Measurements from ENCODE around the gene EPHA5. TPM values are rescaled to one million over a fixed set of nuclear protein-coding genes. Genes with fewer than 3 reads are reported as not detected.

EPHA5 gene
- polyA plus RNA-seq, 3 donors, result not detected

- Histone ChIP-seq H3K27ac (ENCODE audit: low read depth in 1 of 2, low read length in 2 of 2) (no peak overlapping the region), H3K9me3 (replicated peaks in 1 of 2; ENCODE audit: control insufficient read depth in 1 of 2, insufficient read depth in 1 of 2, low read length in 2 of 2) (no peaks in the 10 kb centered on the region), H3K9ac (ENCODE audit: insufficient read depth, low read length, poor library complexity, severe bottlenecking) (no peak overlapping the region), H4K20me1 (ENCODE audit: insufficient read depth, low read length) (no peaks in the 10 kb centered on the region), H3K27me3 (ENCODE audit: control insufficient read depth in 2 of 2, insufficient read depth in 2 of 2, low read length in 2 of 2) (no peaks in the 10 kb centered on the region), H3K79me2 (ENCODE audit: insufficient read depth, low read length) (no peaks in the 10 kb centered on the region), H3K4me2 (replicated peaks; ENCODE audit: extremely low read depth, low read length, poor library complexity, severe bottlenecking) (no peak overlapping the region), H3K4me3 (replicated peaks in 1 of 3; ENCODE audit: low read depth in 2 of 3, low read length in 3 of 3) (no peak overlapping the region), H2AFZ (ENCODE audit: insufficient read depth, low read depth, low read length, poor library complexity, severe bottlenecking) (no peak overlapping the region), H3K4me1 (ENCODE audit: control insufficient read depth in 1 of 2, insufficient read depth in 2 of 2, low read length in 2 of 2) (no peaks in the 10 kb centered on the region), H3K36me3 (replicated peaks in 1 of 2; ENCODE audit: control insufficient read depth in 1 of 2, insufficient read depth in 2 of 2, low read length in 2 of 2) (no peaks in the 10 kb centered on the region)
- intact Hi-C loops (cut with micrococcal nuclease), result no loop called here
- H3K9me3 Mint-ChIP-seq, result no peaks in the 10 kb centered on the region
- TF ChIP-seq CTCF (IDR thresholded peaks at IDR 0.05), result no peak
- 89% methylated on average over 2 of the region's 3 CpGs for WGBS (ENCODE audit: insufficient coverage)
- no peak for DNase-seq
- H3K4me3 Mint-ChIP-seq, result no peak overlapping the region
- H3K27me3 Mint-ChIP-seq (ENCODE audit: low read depth in 3 of 3), result no peaks in the 10 kb centered on the region
- no peaks in the 10 kb centered on the region for H3K36me3 Mint-ChIP-seq
- H3K27ac Mint-ChIP-seq, result no peak overlapping the region
- no peaks in the 10 kb centered on the region for H3K4me1 Mint-ChIP-seq
These were observed 299.6 kb downstream of the EPHA5 start for GRCh38 chr4:65370709-65371108.

GRCh38 chr4:65367306-65367705 lies 303.0 kb downstream of the EPHA5 start:
- no peaks in the 10 kb centered on the region for H3K4me1 Mint-ChIP-seq
- no peak overlapping the region for H3K9ac ChIP-seq (ENCODE audit: insufficient read depth, low read length, poor library complexity, severe bottlenecking)
- intact Hi-C loops (cut with micrococcal nuclease), result no loop called here
- no peak overlapping the region for H2AFZ ChIP-seq (ENCODE audit: insufficient read depth, low read depth, low read length, poor library complexity, severe bottlenecking)
- no peaks in the 10 kb centered on the region for H3K9me3 Mint-ChIP-seq
- no peaks in the 10 kb centered on the region for H3K4me1 ChIP-seq (ENCODE audit: control insufficient read depth in 1 of 2, insufficient read depth in 2 of 2, low read length in 2 of 2)
- no peak overlapping the region for H3K4me3 ChIP-seq (replicated peaks in 1 of 3; ENCODE audit: low read depth in 2 of 3, low read length in 3 of 3)
- no peaks in the 10 kb centered on the region for H3K36me3 ChIP-seq (replicated peaks in 1 of 2; ENCODE audit: control insufficient read depth in 1 of 2, insufficient read depth in 2 of 2, low read length in 2 of 2)
- H3K79me2 ChIP-seq (ENCODE audit: insufficient read depth, low read length), result no peaks in the 10 kb centered on the region
- no peak overlapping the region for H3K27ac Mint-ChIP-seq
- H3K4me3 Mint-ChIP-seq, result no peak overlapping the region
- no peaks in the 10 kb centered on the region for H3K9me3 ChIP-seq (replicated peaks in 1 of 2; ENCODE audit: control insufficient read depth in 1 of 2, insufficient read depth in 1 of 2, low read length in 2 of 2)
- no peak overlapping the region for H3K4me2 ChIP-seq (replicated peaks; ENCODE audit: extremely low read depth, low read length, poor library complexity, severe bottlenecking)
- H4K20me1 ChIP-seq (ENCODE audit: insufficient read depth, low read length), result no peaks in the 10 kb centered on the region
- H3K27me3 ChIP-seq (ENCODE audit: control insufficient read depth in 2 of 2, insufficient read depth in 2 of 2, low read length in 2 of 2), result no peaks in the 10 kb centered on the region
- no CpG with 5 or more reads among the region's 1 CpG for WGBS (ENCODE audit: insufficient coverage)
- TF ChIP-seq CTCF (IDR thresholded peaks at IDR 0.05), result no peak
- no peaks in the 10 kb centered on the region for H3K27me3 Mint-ChIP-seq (ENCODE audit: low read depth in 3 of 3)
- no peaks in the 10 kb centered on the region for H3K36me3 Mint-ChIP-seq
- no peak overlapping the region for H3K27ac ChIP-seq (ENCODE audit: low read depth in 1 of 2, low read length in 2 of 2)
- no peak for DNase-seq
